Adrenal gland (tissue), 12 donors: ENCODE measurements around the gene HDLBP. TPM values are rescaled to one million over a fixed set of nuclear protein-coding genes. Genes with fewer than 3 reads are reported as not detected.

Source experiments
- DNase-seq, 7 donors: peaks; one replicate each; pipeline ENCODE4 v3.0.0-alpha.2; 2019 to 2020
- H3K27ac ChIP-seq, 5 donors: fragments of 200-600 bp; sonication (generic) in 4 of 5; 1 replicate in 3 of 5; 2 replicates in 2 of 5; pipeline versions ENCODE4 v1.5.1 to v1.8.0; 2016 to 2020; ENCODE audit warnings: mild to moderate bottlenecking in 1 of 5
- H3K27me3 ChIP-seq: fragments of 200-600 bp; 2 replicates; pipeline ENCODE4 v1.8.0; 2021
- H3K36me3 ChIP-seq, 2 donors: fragments of 200-600 bp; replicated peaks in 1 of 2; 1 replicate in 1 of 2; 2 replicates in 1 of 2; pipeline versions ENCODE4 v1.5.1 to v1.8.0; 2018 to 2022
- H3K4me1 ChIP-seq, 2 donors: fragments of 200-600 bp; replicated peaks in 1 of 2; 1 replicate in 1 of 2; 2 replicates in 1 of 2; pipeline versions ENCODE4 v1.5.1 to v1.8.0; 2018 to 2021
- H3K4me3 ChIP-seq, 4 donors: fragments of 200-600 bp; sonication (generic) in 3 of 4; one replicate each; pipeline ENCODE4 v1.5.1; 2016 to 2018
- H3K9me3 ChIP-seq, 3 donors: fragments of 200-600 bp; sonication (generic) in 1 of 3; replicated peaks in 1 of 3; 1 replicate in 2 of 3; 2 replicates in 1 of 3; pipeline versions ENCODE4 v1.5.1 to v1.8.0; 2016 to 2021
- CTCF ChIP-seq, 6 experiments: fragments of 450-650 bp in 4 of 6; fragments of 200-600 bp in 2 of 6; sonication (generic) in 1 of 6; IDR thresholded peaks; 1 replicate in 5 of 6; 2 replicates in 1 of 6; pipeline versions ENCODE4 v1.5.1 to v1.8.0; 2016 to 2021; ENCODE audit warnings: antibody characterized with exemption in 6 of 6, mild to moderate bottlenecking in 2 of 6, moderate library complexity in 1 of 6
- POLR2A ChIP-seq, 2 donors: fragments of 450-650 bp; IDR thresholded peaks; one replicate each; pipeline ENCODE4 v1.6.1; 2017; ENCODE audit warnings: antibody characterized with exemption in 2 of 2, mild to moderate bottlenecking in 2 of 2, moderate library complexity in 1 of 2
- WGBS, 4 donors: extraction: QIAGEN DNeasy Blood & Tissue Kit in 2 of 4; methylation state at CpG; one replicate each; pipeline versions ENCODE4 v1.1.5 to v1.1.7; 2013 to 2017; 5-methylcytosine and 5-hydroxymethylcytosine counted together
- intact Hi-C, 2 donors: fragments of 100-400 bp; cut with DNase I; formaldehyde crosslinking; loops; one replicate each; pipeline versions ENCODE4 v1.14.1 to v1.15.0; 2022 to 2023
- polyA plus RNA-seq, 3 donors: library from polyadenylated mRNA; stranded (reverse); fragments of 200-250 nt in 2 of 3; fragments of 350-450 nt in 1 of 3; fragmentation: Illumina TruSeq in 1 of 3; extraction: RNeasy Lipid Tissue Mini Kit (QIAGEN cat#74804) in 1 of 3; gene quantifications; one replicate each; pipeline ENCODE4 v1.2.3, GENCODE V29; 2013 to 2014
- total RNA-seq, 9 donors: library from RNA; depleted of rRNA in 4 of 9; stranded (reverse); fragments of >200 nt in 4 of 9; fragments of 120-200 nt in 1 of 9; fragmentation: NEBNext Ultra II Directional in 1 of 9; extraction: Animal tissue kit (Norgen Biotek cat#: 25700) in 1 of 9; gene quantifications; one replicate each; pipeline versions ENCODE4 v1.1.0 to v1.2.4, GENCODE V29; 2013 to 2023
- donor health status: healthy with polysubstance abuse.
- donor health status: Bipolar disorder and iron deficiency.
- donor health status: DM: yes; HTN: yes; CAD: no.
- donor health status: DM: no; HTN: no; CAD: no.
- donor health status: DM: no; HTN: no; CAD: no.
- donor health status: DM: yes; HTN: yes; CAD: no.

The HDLBP gene
- total and polyA plus RNA-seq, 12 donors: 295 to 880 (median 454) TPM

- peak in 6 of 7 donors; percentile 55 to 76 (median 71) for DNase-seq
- peak overlapping the region in 2 of 5 donors; percentile 8 to 71 for H3K27ac ChIP-seq
Observed at GRCh38 chr2:241228860-241229516, 86.5 kb downstream of the HDLBP start.

GRCh38 chr2:241228081-241228859, 87.2 kb downstream of the HDLBP start:
- H3K27ac ChIP-seq: peak overlapping the region in 2 of 5 donors; percentile 8 to 71
- no peak overlapping the region for H3K4me3 ChIP-seq
- peaks cover 14 to 34% of the 10 kb centered on the region in 2 donors for H3K4me1 ChIP-seq
- H3K27me3 ChIP-seq: no peaks in the 10 kb centered on the region
- H3K9me3 ChIP-seq: no peaks in the 10 kb centered on the region
- TF ChIP-seq CTCF (IDR thresholded peaks at IDR 0.05) (no peak), POLR2A (IDR thresholded peaks at IDR 0.05) (no peak)
- intact Hi-C loops: no loop called here
- H3K36me3 ChIP-seq: peaks cover 0 to 72% of the 10 kb centered on the region in 2 donors
- WGBS, 4 donors: 94 to 98% (median 95%) methylated on average over 11 to 26 of the region's 26 CpGs
- peak in 2 of 7 donors; percentile 18 to 20 for DNase-seq

More at GRCh38 chr2:241228860-241229516, 86.5 kb downstream of the HDLBP start:
- intact Hi-C loops: no loop called here
- H3K36me3 ChIP-seq: peaks cover 0 to 79% of the 10 kb centered on the region in 2 donors
- no peaks in the 10 kb centered on the region for H3K9me3 ChIP-seq
- WGBS, 4 donors: 40 to 52% (median 42%) methylated on average over 17 to 20 of the region's 20 CpGs
- TF ChIP-seq CTCF (IDR thresholded peaks at IDR 0.05) (no peak), POLR2A (IDR thresholded peaks at IDR 0.05) (no peak)
- H3K4me3 ChIP-seq: no peak overlapping the region
- H3K27me3 ChIP-seq: no peaks in the 10 kb centered on the region
- peaks cover 10 to 28% of the 10 kb centered on the region in 2 donors for H3K4me1 ChIP-seq

- H3K36me3 ChIP-seq: peaks cover 0 to 65% of the 10 kb centered on the region in 2 donors
- DNase-seq: no peak
- H3K27me3 ChIP-seq: no peaks in the 10 kb centered on the region
Observed at GRCh38 chr2:241227594-241227993, 87.9 kb downstream of the HDLBP start.

More at GRCh38 chr2:241227594-241227993, 87.9 kb downstream of the HDLBP start:
- intact Hi-C loops: no loop called here
- peaks cover 14 to 33% of the 10 kb centered on the region in 2 donors for H3K4me1 ChIP-seq
- no peaks in the 10 kb centered on the region for H3K9me3 ChIP-seq
- H3K4me3 ChIP-seq: no peak overlapping the region
- TF ChIP-seq CTCF (IDR thresholded peaks at IDR 0.05): no peak
- no peak for TF ChIP-seq POLR2A (IDR thresholded peaks at IDR 0.05)
- H3K27ac ChIP-seq: no peak overlapping the region
- 81 to 87% (median 86%) methylated on average over 8 of the region's 8 CpGs for WGBS, 4 donors
